Measurements from ENCODE around the gene TSSK6.

DNA sequence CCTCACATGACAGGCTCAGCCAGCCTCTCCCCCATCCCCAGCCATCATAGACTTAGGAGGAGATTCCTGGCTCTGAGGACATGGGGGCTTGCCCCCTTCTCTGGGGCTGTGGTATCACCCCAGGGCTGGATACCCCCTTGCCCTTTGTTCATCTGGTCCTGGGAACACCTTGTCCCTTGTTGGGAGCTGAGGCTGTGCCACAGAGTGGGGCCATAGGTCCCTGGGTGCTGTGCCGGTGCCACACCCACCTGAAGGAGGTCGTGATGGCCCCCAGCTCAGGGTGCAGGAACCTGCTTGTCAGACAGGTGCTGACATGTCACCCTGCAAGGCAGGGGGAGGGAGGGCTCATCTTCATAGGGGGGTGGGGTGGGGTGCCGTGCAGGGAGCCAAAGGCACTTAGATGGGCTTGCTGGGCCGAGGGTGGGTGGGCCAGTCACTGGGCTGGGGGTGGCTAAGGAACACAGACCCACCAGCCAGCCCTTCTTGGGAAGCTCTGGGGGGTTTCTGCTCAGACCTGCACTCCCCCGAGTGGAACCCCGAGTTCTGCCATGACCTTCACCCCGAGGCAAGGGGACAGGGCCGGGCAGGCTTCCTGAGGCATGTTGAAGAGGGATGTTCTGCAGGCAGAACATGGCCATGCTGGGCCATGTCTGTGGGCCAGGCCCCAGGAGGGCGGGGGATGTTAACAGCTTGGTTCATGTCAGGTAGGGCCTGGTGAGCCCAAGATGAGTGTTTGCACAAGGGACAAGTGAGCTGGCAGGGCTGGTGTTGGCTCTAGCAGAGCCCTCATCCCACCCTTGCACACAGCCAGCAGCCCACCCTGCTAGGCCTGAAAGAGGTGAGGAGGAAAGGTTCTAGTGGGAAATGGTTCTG, 28.0 kb downstream of the TSSK6 start:
- TF ChIP-seq POLR2A (IDR thresholded peaks at IDR 0.05), result no peak
- TF ChIP-seq, protein P1, sequence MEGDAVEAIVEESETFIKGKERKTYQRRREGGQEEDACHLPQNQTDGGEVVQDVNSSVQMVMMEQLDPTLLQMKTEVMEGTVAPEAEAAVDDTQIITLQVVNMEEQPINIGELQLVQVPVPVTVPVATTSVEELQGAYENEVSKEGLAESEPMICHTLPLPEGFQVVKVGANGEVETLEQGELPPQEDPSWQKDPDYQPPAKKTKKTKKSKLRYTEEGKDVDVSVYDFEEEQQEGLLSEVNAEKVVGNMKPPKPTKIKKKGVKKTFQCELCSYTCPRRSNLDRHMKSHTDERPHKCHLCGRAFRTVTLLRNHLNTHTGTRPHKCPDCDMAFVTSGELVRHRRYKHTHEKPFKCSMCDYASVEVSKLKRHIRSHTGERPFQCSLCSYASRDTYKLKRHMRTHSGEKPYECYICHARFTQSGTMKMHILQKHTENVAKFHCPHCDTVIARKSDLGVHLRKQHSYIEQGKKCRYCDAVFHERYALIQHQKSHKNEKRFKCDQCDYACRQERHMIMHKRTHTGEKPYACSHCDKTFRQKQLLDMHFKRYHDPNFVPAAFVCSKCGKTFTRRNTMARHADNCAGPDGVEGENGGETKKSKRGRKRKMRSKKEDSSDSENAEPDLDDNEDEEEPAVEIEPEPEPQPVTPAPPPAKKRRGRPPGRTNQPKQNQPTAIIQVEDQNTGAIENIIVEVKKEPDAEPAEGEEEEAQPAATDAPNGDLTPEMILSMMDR (IDR thresholded peaks at IDR 0.05), result no peak
- no peak for TF ChIP-seq EP300 (IDR thresholded peaks at IDR 0.05)
- TF ChIP-seq POLR2AphosphoS5 (IDR thresholded peaks at IDR 0.05), result no peak
